WI38 (cell line): ENCODE data around the gene GFI1B.

Experiments
- H3K4me3 ChIP-seq: 2 replicates; pipeline ENCODE4 v1.5.1; 2011; ENCODE audit warnings: low read depth, mild to moderate bottlenecking, control low read depth, low read length
- TF ChIP-seq, protein P1 (sequence below): IDR thresholded peaks from 2 replicates; pipeline ENCODE4 v1.5.1; 2012; ENCODE audit warnings: low read depth, mild to moderate bottlenecking, control low read depth, low read length

Gene GFI1B

DNA sequence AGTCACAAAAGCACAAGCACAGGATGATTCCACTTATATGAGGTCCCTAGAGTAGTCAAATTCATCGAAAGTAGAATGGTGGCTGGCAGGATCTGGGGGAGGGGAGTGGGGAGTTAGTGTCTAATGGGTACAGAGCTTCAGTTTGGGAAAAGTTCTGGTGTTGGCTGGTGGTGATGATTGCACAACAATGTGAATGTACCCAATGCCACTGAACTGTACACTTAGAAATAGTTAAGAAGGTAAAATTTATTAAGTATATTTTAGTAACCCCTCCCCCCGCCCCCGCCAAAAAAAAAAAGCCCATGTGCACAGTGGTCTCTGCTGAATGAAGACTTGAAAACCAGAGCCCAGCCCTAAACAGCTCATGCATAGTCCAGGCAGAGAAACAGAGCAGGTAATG, 27.5 kb downstream of the GFI1B start:
- no peak overlapping the region for H3K4me3 ChIP-seq
- TF ChIP-seq, protein P1, sequence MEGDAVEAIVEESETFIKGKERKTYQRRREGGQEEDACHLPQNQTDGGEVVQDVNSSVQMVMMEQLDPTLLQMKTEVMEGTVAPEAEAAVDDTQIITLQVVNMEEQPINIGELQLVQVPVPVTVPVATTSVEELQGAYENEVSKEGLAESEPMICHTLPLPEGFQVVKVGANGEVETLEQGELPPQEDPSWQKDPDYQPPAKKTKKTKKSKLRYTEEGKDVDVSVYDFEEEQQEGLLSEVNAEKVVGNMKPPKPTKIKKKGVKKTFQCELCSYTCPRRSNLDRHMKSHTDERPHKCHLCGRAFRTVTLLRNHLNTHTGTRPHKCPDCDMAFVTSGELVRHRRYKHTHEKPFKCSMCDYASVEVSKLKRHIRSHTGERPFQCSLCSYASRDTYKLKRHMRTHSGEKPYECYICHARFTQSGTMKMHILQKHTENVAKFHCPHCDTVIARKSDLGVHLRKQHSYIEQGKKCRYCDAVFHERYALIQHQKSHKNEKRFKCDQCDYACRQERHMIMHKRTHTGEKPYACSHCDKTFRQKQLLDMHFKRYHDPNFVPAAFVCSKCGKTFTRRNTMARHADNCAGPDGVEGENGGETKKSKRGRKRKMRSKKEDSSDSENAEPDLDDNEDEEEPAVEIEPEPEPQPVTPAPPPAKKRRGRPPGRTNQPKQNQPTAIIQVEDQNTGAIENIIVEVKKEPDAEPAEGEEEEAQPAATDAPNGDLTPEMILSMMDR, result no peak

DNA sequence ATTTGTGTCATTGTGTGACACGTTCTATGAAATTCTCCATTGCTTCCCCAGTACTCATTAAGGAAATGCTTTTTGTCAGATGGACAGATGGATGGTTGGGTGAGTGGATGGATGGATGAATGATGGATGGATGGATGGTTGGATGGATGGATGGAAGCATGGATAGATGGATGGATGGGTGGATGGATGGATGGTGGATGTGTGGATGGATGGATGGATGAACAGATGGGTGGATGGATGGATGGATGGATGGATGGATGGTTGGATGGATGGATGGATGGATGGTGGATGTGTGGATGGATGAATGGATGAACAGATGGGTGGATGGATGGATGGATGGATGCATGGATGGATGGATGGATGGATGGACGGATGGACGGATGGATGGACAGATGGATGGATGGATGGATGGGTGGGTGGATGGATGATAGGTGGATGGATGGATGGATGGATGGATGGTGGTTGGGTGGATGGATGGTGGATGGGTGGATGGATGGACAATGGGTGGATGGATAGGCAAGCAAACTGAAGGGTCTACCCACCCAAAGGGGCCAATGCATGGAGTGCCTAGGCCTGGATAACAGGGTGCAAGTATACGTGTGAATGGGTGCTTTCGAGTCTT, 28.3 kb downstream of the GFI1B start:
- H3K4me3 ChIP-seq, result no peak overlapping the region
- TF ChIP-seq, protein P1, result no peak

DNA sequence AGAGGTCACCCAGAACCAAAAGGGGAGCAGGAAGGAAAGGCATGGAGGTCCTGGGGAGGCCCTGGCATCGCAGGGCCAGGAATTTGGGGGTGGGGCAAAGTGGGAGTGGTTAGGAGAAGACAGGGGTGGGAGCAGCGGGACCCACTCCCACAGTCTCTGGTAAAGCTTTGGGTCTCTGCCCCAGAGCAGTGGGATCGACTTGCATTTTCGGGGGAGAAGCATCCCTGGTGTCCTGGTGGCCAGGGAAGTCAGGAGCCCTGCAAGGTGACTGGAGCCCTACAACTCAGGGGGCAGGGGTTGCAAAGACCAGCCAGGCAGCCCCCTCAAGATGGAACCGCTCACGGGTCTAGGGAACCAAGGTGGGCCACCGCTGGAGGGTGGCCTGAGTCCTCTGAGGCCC, 29.9 kb downstream of the GFI1B start:
- no peak overlapping the region for H3K4me3 ChIP-seq
- TF ChIP-seq, protein P1, result no peak

DNA sequence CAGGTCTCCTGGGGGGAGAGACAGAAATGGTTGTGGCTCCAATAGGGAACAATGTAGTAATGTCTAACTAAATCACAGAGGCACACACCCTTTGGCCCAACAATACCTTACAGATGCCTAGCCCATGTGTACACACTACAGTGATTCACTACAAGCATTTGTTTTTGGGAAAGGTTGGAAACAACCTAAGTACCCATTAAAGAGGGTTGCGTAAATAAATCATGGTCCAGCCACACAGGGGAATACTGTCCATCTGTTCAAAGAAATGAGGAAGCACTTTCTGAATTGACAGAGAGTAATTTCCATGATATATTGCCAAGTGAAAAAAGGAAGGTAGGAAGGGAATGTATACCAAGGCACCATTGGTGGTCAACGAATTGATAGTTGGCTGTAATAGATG, 30.3 kb downstream of the GFI1B start:
- no peak overlapping the region for H3K4me3 ChIP-seq
- TF ChIP-seq, protein P1, result no peak

DNA sequence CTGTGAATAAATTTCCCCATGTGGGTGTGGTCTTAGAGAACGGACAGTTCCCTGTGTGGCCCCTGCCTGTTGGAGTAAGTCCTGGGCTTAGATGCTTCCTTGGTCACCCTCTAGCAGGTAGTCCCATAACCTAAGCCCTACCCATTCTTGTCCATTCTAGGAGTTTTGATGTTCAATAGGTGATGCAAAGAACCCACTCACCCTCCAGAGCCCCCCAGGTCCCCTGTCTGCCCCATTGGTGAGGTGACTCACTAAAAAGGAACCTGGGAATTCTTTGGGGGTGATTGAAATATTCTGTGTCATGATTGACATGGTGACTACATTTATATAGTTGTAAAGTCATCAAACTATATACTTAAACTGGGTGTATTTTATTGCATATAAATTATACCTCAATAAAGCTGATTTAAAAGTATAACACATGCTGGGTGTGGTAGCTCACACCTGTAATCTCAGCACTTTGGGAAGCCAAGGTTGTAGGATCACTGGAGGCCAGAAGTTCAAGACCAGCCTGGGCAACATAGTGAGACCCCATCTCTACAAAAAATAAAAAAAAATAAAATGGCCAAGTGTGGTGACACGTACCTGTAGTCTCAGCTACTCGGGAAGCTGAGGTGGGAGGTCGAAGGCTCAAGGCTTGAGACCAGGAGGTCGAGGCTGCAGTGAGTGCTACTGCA, 31.6 kb downstream of the GFI1B start:
- TF ChIP-seq, protein P1, result no peak
- no peak overlapping the region for H3K4me3 ChIP-seq

DNA sequence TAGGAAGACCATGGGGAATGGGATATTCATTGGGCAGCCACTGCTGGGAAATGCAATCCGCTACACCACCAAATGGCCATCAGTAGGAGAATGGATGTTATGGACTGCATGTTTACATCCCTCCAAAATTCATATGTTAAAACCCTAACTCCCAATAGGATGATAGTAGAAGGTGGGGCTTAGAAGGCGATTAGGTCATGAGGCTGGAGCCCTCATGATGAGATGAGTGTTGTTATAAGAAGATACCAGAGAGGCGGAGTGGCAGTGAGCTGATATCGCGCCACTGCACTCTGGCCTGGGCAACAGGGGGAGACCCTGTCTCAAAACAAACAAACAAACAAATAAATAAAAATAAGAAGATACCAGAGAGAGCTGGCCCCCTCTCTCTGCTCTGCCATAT, 36.2 kb downstream of the GFI1B start:
- TF ChIP-seq, protein P1, result no peak
- no peak overlapping the region for H3K4me3 ChIP-seq

DNA sequence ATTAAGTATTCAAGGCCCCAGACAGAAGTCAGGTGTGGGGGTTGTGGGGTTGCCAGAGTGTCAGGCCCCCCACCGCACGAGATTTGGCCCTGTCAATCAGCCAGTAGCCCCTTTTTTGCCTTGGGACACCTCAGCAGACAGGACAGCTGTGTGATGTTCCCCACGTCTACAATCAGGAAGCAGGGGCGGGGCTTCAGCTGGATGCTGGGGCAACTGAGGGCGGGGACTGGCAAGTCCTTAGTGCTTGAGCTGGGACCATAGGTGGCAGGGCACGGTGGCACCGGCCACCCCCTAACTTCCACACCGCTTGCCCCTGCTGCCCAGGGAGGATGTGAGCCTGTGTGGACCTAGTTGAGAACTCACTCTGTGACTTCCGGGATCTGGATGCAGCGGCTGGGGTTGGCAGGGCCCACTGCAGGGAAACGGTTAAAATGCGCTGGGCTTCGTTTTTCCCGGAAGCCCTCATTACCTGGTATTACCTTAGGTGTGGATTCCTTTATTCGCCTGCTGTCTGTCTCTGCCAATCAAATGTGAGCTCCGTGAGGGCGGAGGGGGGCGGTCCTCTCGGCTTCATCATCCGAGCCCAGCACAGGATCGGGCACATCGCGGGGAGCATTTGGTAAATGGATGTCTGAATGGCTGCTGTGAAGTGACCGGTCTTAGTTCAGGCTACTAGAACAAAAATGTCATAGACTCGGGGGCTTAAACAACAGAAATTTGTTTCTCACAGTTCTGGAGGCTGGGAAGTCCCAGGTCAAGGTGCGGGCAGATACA, 44.8 kb downstream of the GFI1B start:
- TF ChIP-seq, protein P1, result no peak
- no peak overlapping the region for H3K4me3 ChIP-seq
